Heart left ventricle (tissue), 16 donors: Measurements from ENCODE around the gene HNRNPH1. TPM values are rescaled to one million over a fixed set of nuclear protein-coding genes. Genes with fewer than 3 reads are reported as not detected.
"Not testable (repeated sequence)": the region's sequence is repeated elsewhere in the genome, so short reads cannot be mapped to it uniquely, and the experiment has no call there.

Experiments used
- ATAC-seq, 4 donors: fragments of 200-7000 bp; cut with Tn5 transposase; one replicate each; pipeline ENCODE4 v1.9.1; 2020 to 2022; ENCODE audit warnings: moderate library complexity in 4 of 4, mild to moderate bottlenecking in 3 of 4, moderate number of reproducible peaks in 1 of 4
- DNase-seq, 5 donors: peaks; one replicate each; pipeline ENCODE4 v3.0.0-alpha.2; 2020
- H3K27ac ChIP-seq, 12 donors: fragments of 200-600 bp; sonication (generic) in 4 of 12; one replicate each; pipeline versions ENCODE4 v1.5.0 to v1.8.0; 2016 to 2022; ENCODE audit warnings: mild to moderate bottlenecking in 2 of 12
- H3K27me3 ChIP-seq, 9 donors: fragments of 200-600 bp; sonication (generic) in 2 of 9; one replicate each; pipeline versions ENCODE4 v1.5.1 to v1.8.0; 2016 to 2022; ENCODE audit warnings: mild to moderate bottlenecking in 3 of 9
- H3K36me3 ChIP-seq, 9 donors: fragments of 200-600 bp; sonication (generic) in 2 of 9; one replicate each; pipeline versions ENCODE4 v1.5.0 to v1.8.0; 2018 to 2022; ENCODE audit warnings: mild to moderate bottlenecking in 2 of 9
- H3K4me1 ChIP-seq, 12 donors: fragments of 200-600 bp; sonication (generic) in 4 of 12; one replicate each; pipeline versions ENCODE4 v1.5.0 to v1.8.0; 2016 to 2022; ENCODE audit warnings: mild to moderate bottlenecking in 3 of 12
- H3K4me3 ChIP-seq, 12 donors: fragments of 200-600 bp; sonication (generic) in 4 of 12; one replicate each; pipeline versions ENCODE4 v1.5.0 to v1.8.0; 2017 to 2022; ENCODE audit warnings: mild to moderate bottlenecking in 9 of 12, moderate library complexity in 4 of 12
- H3K9me3 ChIP-seq, 12 donors: fragments of 200-600 bp; sonication (generic) in 4 of 12; one replicate each; pipeline versions ENCODE4 v1.5.0 to v1.8.0; 2016 to 2022; ENCODE audit warnings: mild to moderate bottlenecking in 1 of 12
- POLR2A ChIP-seq, 2 donors: fragments of 450-650 bp; IDR thresholded peaks; one replicate each; pipeline ENCODE4 v1.6.1; 2017; ENCODE audit warnings: antibody characterized with exemption in 2 of 2, mild to moderate bottlenecking in 2 of 2, moderate library complexity in 2 of 2
- WGBS, 4 donors: extraction: QIAGEN DNeasy Blood & Tissue Kit in 2 of 4; methylation state at CpG; one replicate each; pipeline versions ENCODE4 v1.1.5 to v1.1.7; 2013 to 2018; 5-methylcytosine and 5-hydroxymethylcytosine counted together
- intact Hi-C, 10 donors: fragments of 100-400 bp; cut with DNase I; formaldehyde crosslinking; loops; one replicate each; pipeline versions ENCODE4 v1.11.1 to v1.14.2; 2022
- polyA plus RNA-seq, 2 donors: library from polyadenylated mRNA; stranded (reverse); fragments of 200-250 nt; gene quantifications; one replicate each; pipeline ENCODE4 v1.2.3, GENCODE V29; 2013
- total RNA-seq, 9 donors: library from RNA; depleted of rRNA in 2 of 9; stranded (reverse); fragments of >200 nt in 2 of 9; fragmentation: NEBNext Ultra II Directional in 3 of 9; extraction: Animal tissue kit (Norgen Biotek cat#: 25700) in 3 of 9; gene quantifications; one replicate each; pipeline versions ENCODE4 v1.1.0 to v1.2.4, GENCODE V29; 2016 to 2023
- TF ChIP-seq, protein P1 (sequence below), 12 donors: fragments of 200-600 bp; sonication (generic) in 4 of 12; IDR thresholded peaks; one replicate each; pipeline versions ENCODE4 v1.5.0 to v1.8.0; 2018 to 2022; ENCODE audit warnings: antibody characterized with exemption in 12 of 12, mild to moderate bottlenecking in 5 of 12
- donor health status: ischemic (EF 13 %, LVEDD 7.1; RV severe dilation, severe dysfunction).
- donor health status: healthy with polysubstance abuse.
- donor health status: DM: no; HTN: yes; CAD: no.
- donor health status: DM: no; HTN: no; CAD: no.
- donor health status: ischemic (EF 25% LVEDD 6.9; RV normal size, moderate dysfunction).
- donor health status: ischemic (EF 25% LVEDD 5.7; RV mildly dilated, moderate dysfunction).
- donor health status: healthy.
- donor health status: DM: yes; HTN: yes; CAD: no.
- donor health status: ischemic (EF 35%, LVEDD 5.7; RV mildly dilated, moderate dysfunction).
- donor health status: nonischemic (EF 11% LVEDD 7.7; RV severe dilation, severe dysfunction).
- donor health status: DM: yes; HTN: yes; CAD: no.
- donor health status: PGD.
- donor health status: ischemic (EF 29% LVEDD 5.4; RV normal size, mild dysfunction).
- donor health status: nonischemic (EF 23%, LVEDD 6.1; RV moderate dilation, normal function).

Gene HNRNPH1
- total and polyA plus RNA-seq, 11 donors = 106 to 252 (median 178) TPM

- H3K36me3 ChIP-seq, H3K4me3 ChIP-seq, H3K9me3 ChIP-seq, H3K27ac ChIP-seq, intact Hi-C loops, H3K4me1 ChIP-seq, H3K27me3 ChIP-seq, DNase-seq, ATAC-seq: not testable (repeated sequence)
- 94 to 95% (median 95%) methylated on average over 14 to 26 of the region's 26 CpGs for WGBS, 4 donors
Measured at GRCh38 chr5:179650245-179650644, 26.8 kb upstream of the HNRNPH1 start.

DNA sequence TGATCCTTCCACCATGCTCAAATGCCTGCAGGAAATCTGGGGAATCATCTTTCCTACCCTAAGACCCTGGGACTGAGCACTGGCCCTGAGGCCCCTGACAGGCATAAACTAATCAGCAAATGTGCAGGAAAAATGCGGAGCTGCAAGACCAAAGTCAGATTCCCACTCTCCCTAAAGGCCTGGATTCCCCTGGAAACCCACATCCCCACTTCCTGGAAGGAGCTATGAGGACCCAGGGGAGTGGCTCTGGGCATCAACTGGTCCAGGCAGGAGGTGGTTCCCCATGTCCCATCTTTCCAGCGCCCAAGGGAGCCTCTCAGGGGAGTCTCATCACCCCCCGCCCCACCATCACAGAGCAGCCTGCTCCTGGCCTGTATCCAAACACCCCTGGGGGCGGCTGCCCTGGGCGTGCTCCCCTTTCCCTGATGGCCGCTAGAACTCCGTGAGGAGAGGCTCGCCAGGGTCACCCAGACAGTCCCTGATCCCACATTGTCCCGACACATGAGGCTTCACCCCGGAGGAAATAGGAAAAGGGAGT lies 25.8 kb upstream of the HNRNPH1 start:
- ATAC-seq, intact Hi-C loops, H3K27ac ChIP-seq, H3K27me3 ChIP-seq, H3K36me3 ChIP-seq, DNase-seq, H3K4me1 ChIP-seq, H3K4me3 ChIP-seq, H3K9me3 ChIP-seq: not testable (repeated sequence)
- 45 to 71% (median 60%) methylated on average over 8 to 10 of the region's 10 CpGs for WGBS, 4 donors

GRCh38 chr5:179648410-179648809 lies 24.9 kb upstream of the HNRNPH1 start:
- no peak overlapping the region for H3K4me3 ChIP-seq
- no peak for TF ChIP-seq POLR2A (IDR thresholded peaks at IDR 0.05)
- TF ChIP-seq, protein P1, sequence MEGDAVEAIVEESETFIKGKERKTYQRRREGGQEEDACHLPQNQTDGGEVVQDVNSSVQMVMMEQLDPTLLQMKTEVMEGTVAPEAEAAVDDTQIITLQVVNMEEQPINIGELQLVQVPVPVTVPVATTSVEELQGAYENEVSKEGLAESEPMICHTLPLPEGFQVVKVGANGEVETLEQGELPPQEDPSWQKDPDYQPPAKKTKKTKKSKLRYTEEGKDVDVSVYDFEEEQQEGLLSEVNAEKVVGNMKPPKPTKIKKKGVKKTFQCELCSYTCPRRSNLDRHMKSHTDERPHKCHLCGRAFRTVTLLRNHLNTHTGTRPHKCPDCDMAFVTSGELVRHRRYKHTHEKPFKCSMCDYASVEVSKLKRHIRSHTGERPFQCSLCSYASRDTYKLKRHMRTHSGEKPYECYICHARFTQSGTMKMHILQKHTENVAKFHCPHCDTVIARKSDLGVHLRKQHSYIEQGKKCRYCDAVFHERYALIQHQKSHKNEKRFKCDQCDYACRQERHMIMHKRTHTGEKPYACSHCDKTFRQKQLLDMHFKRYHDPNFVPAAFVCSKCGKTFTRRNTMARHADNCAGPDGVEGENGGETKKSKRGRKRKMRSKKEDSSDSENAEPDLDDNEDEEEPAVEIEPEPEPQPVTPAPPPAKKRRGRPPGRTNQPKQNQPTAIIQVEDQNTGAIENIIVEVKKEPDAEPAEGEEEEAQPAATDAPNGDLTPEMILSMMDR (IDR thresholded peaks at IDR 0.05) = no peak
- H3K36me3 ChIP-seq = no peaks in the 10 kb centered on the region
- intact Hi-C loops = no loop called here
- H3K9me3 ChIP-seq = no peaks in the 10 kb centered on the region
- H3K27me3 ChIP-seq = no peaks in the 10 kb centered on the region
- H3K4me1 ChIP-seq = no peaks in the 10 kb centered on the region
- WGBS, 4 donors = 84 to 88% (median 85%) methylated on average over 8 to 9 of the region's 9 CpGs
- ATAC-seq (no peak), DNase-seq (no peak)
- no peak overlapping the region for H3K27ac ChIP-seq

DNA sequence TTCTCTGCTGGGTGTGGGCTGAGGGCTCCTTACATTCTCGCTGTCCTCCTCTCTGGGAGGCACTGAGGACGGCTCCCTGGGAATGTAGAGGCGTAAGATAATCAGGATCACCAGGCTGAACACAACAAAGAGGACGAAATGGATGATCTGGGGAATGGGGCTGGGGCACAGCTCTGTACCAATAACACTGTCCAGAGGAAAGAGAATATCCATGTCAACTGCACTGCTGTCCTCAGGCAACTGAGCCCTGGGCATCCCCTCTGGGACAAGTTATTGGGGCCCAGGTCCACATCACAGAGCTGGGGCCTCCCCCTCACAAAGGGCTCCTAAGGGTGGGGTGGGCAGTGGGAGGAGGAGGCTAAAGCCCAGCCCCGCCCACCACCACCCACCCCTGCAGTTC lies 21.3 kb upstream of the HNRNPH1 start:
- ATAC-seq = peak in 1 of 4 donors; percentile 33
- H3K4me1 ChIP-seq, DNase-seq, H3K9me3 ChIP-seq, intact Hi-C loops, H3K27ac ChIP-seq, H3K36me3 ChIP-seq, H3K4me3 ChIP-seq, H3K27me3 ChIP-seq: not testable (repeated sequence)
- WGBS, 4 donors = 74 to 91% (median 87%) methylated on average over 4 of the region's 5 CpGs

DNA sequence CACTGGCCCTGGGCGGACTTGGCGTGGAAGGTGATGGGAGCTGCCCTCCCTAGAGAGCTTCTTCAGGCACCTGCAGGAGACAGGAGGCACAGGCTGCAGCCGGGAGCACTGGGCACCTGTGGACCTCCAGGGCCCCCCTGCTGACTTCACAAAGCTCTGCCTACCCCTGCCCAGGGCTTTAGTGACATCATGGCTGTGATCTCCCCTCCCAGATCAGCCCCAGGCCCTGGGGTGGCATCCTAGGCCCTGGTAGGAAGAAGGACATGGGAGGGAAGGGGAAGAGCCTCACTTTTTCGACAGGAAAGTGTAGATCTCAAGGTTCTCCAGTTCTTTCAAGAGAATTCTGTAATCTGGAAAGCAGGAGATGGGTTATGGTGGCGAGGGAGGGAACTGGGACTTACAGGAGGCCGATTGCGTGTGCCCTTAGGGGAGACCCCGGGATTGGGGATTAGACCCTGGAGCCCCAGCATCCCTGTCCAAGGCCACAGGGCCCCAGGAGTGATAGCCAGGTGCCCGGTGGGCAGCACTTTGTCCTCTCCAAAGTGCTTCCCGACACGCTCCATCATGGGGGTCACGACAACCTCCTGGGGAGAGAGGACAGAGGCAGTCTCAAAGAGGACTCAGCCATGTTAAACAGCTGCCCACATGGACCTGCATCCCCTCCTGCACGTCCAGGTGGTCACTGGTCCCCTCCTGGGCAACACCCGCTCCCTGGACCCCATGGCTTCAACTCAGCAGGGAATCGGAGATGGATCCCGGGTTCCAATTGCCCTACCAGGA lies 19.9 kb upstream of the HNRNPH1 start:
- H3K9me3 ChIP-seq, H3K4me1 ChIP-seq, H3K27ac ChIP-seq, DNase-seq, intact Hi-C loops, ATAC-seq, H3K4me3 ChIP-seq, H3K36me3 ChIP-seq, H3K27me3 ChIP-seq: not testable (repeated sequence)
- 83 to 89% (median 86%) methylated on average over 9 to 16 of the region's 16 CpGs for WGBS, 4 donors

DNA sequence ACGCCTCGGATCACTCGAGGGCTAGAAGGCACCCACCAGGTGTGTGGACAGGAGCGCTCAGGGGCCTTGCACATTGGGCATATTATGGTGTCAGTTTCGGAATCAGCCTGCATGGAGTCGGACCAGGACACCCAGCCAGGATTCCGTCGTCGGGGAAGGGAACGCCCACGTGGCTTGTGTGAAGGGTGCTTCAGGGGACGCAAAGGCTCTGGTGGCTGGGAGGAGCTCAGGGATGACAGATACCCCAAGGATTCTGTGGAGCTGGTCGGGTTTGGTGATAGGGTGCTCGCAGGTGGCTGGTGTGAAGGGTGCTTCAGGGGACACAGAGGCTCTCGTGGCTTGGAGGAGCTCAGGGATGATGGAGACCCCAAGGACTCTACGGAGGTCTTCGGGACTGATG lies 19.2 kb upstream of the HNRNPH1 start:
- H3K27me3 ChIP-seq, H3K4me1 ChIP-seq, H3K27ac ChIP-seq, DNase-seq, H3K36me3 ChIP-seq, H3K4me3 ChIP-seq, ATAC-seq, H3K9me3 ChIP-seq, intact Hi-C loops: not testable (repeated sequence)
- 83 to 86% (median 84%) methylated on average over 13 to 17 of the region's 17 CpGs for WGBS, 4 donors

DNA sequence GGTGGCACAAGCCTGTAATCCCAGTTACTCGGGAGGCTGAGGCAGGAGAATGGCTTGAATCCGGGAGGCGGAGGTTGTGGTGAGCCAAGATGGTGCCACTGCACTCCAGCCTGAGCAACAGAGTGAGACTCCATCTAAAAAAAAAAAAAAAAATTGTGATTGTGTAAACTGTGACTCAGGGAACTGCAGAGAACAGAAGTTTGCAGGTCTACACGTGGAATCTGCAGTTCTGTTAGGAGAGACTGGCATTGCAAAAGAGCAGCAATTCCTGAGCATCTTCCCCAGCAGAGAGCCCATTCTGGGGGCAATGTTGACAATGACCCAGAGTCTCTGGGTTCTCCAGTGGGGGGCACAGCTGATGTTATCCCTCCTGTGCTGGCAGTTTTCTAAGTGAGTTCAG lies 18.3 kb upstream of the HNRNPH1 start:
- H3K4me1 ChIP-seq, H3K36me3 ChIP-seq, ATAC-seq, H3K9me3 ChIP-seq, intact Hi-C loops, H3K4me3 ChIP-seq, DNase-seq, H3K27me3 ChIP-seq, H3K27ac ChIP-seq: not testable (repeated sequence)
- WGBS, 4 donors = 0% methylated on average over 1 of the region's 4 CpGs; no CpG with 5 or more reads in 3 of the 4 donors

DNA sequence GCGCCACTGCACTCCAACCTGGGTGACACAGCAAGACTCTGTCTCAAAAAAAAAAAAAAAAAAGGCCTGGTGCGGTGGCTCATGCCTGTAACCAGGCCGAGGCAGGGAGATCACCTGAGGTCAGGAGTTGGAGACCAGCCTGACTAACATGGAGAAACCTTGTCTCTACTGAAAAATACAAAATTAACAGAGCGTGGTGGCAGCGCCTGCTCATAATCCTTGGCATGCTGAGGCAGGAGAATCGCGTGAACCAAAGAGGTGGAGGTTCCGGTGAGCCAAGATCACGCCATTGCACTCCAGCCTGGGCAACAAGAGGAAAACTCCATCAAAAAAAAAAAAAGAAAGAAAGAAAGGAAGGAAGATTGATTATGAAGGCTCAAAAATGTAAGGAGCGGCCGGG lies 15.8 kb upstream of the HNRNPH1 start:
- not testable (repeated sequence) for DNase-seq, H3K4me3 ChIP-seq, H3K4me1 ChIP-seq, H3K27ac ChIP-seq, H3K27me3 ChIP-seq, H3K9me3 ChIP-seq, ATAC-seq, H3K36me3 ChIP-seq
- 92 to 96% (median 94%) methylated on average over 11 of the region's 11 CpGs for WGBS, 4 donors
- intact Hi-C loops = loop anchor here in 1 of 10 donors (2.0 kb wide), 1 partner anchor 20 kb away; no protein-coding TSS in a partner anchor

DNA sequence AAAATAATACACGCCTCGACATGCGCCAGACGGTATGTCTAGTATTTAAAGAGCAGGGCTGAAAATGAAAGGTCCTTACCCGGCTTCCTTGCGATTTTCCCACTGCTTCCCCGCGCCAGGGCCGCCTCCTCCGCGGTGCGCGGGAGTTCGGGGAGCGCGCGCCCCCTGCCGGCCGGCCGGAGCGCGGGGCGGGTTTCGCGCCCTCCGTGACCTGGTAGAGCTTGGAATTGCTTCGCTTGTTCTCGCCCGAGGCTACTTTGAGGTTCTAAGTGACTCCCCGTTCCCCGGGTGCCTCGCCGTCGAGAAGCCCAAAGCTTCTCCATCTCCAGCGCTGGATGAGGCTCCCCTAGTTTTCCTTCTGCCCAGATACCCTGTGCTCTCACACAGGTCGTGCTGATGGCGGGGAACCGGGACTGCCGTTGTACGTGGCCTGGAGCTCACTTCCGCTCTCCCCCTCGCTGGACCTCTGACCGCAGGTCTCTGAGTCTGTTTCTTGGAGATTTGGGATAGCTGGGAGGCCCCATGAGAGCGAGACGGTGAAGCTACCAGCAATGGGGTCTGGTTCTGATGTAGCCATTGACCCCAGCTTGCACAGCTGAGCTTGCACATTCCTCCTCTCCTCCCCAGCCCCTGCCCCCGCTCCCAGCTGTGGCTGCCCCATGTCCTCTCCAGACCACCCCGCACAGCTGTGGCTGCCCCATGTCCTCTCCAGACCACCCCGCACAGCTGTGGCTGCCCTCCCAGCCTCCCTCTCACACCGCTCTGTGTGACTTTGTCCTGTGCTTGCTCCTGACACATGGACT lies 11.1 kb upstream of the HNRNPH1 start:
- DNase-seq = peak in 1 of 5 donors; percentile 40
- peak overlapping the region in 3 of 12 donors; percentile 33 to 43 (median 36) for H3K4me3 ChIP-seq

More for the DNA sequence above, 11.1 kb upstream of the HNRNPH1 start:
- H3K4me1 ChIP-seq, H3K9me3 ChIP-seq, H3K36me3 ChIP-seq, H3K27ac ChIP-seq, H3K27me3 ChIP-seq, intact Hi-C loops: not testable (repeated sequence)
- 9% methylated on average over 9 of the region's 49 CpGs; no CpG with 5 or more reads in 3 of the 4 donors for WGBS, 4 donors
- ATAC-seq = peak; percentile 89 to 98 (median 95)
